SJCRH30 (cell line): ENCODE results near the gene LUC7L3. TPM values are rescaled to one million over a fixed set of nuclear protein-coding genes. Genes with fewer than 3 reads are reported as not detected.
"Not testable (repeated sequence)": the region's sequence is repeated elsewhere in the genome, so short reads cannot be mapped to it uniquely, and the experiment has no call there.

Experiments
- DNase-seq, 2 experiments: peaks; one replicate each; pipeline ENCODE4 v3.0.0-alpha.2; 2015 to 2020
- H3K27ac ChIP-seq: fragments of 250-450 bp; sonication (Bioruptor Pico); 2 replicates; pipeline ENCODE4 v1.5.1; 2020; ENCODE audit warnings: mild to moderate bottlenecking, moderate library complexity
- H3K27me3 ChIP-seq: fragments of 250-450 bp; sonication (Bioruptor Pico); 2 replicates; pipeline ENCODE4 v1.5.1; 2020; ENCODE audit warnings: mild to moderate bottlenecking, moderate library complexity
- H3K36me3 ChIP-seq: fragments of 250-450 bp; sonication (Bioruptor Pico); 2 replicates; pipeline ENCODE4 v1.5.1; 2020; ENCODE audit warnings: mild to moderate bottlenecking, moderate library complexity
- H3K4me1 ChIP-seq: fragments of 250-450 bp; sonication (Bioruptor Pico); 2 replicates; pipeline ENCODE4 v1.5.1; 2020; ENCODE audit warnings: mild to moderate bottlenecking, moderate library complexity
- H3K4me3 ChIP-seq: fragments of 250-450 bp; sonication (Bioruptor Pico); 2 replicates; pipeline ENCODE4 v1.5.1; 2020; ENCODE audit warnings: mild to moderate bottlenecking, moderate library complexity
- H3K9me3 ChIP-seq: fragments of 250-450 bp; sonication (Bioruptor Pico); replicated peaks from 2 replicates; pipeline ENCODE4 v1.5.1; 2020; ENCODE audit warnings: mild to moderate bottlenecking, moderate library complexity
- total RNA-seq: library from RNA; depleted of rRNA; stranded (reverse); fragments of >200 nt; shearing (Covaris generic); gene quantifications from 2 replicates; pipeline ENCODE4 v1.2.3, GENCODE V29; 2014; rRNA removed

Gene LUC7L3
- total RNA-seq, 1 experiment from 2014 or later, result 84.7 TPM

- no peak for DNase-seq
- Histone ChIP-seq H3K27me3 (no peaks in the 10 kb centered on the region), H3K36me3 (no peaks in the 10 kb centered on the region), H3K27ac (no peak overlapping the region), H3K4me1 (no peaks in the 10 kb centered on the region), H3K4me3 (no peak overlapping the region), H3K9me3 (no peaks in the 10 kb centered on the region)
Measured at GRCh38 chr17:50793007-50793406, 73.6 kb downstream of the LUC7L3 start.

GRCh38 chr17:50794361-50794760 is 75.0 kb downstream of the LUC7L3 start:
- no peak for DNase-seq
- H3K9me3 ChIP-seq, result no peaks in the 10 kb centered on the region
- H3K4me3 ChIP-seq, result no peak overlapping the region
- no peaks in the 10 kb centered on the region for H3K4me1 ChIP-seq
- H3K27me3 ChIP-seq, result no peaks in the 10 kb centered on the region
- no peak overlapping the region for H3K27ac ChIP-seq
- H3K36me3 ChIP-seq, result no peaks in the 10 kb centered on the region

- Histone ChIP-seq H3K4me1 (no peaks in the 10 kb centered on the region), H3K27ac (no peak overlapping the region), H3K36me3 (no peaks in the 10 kb centered on the region), H3K9me3 (no peaks in the 10 kb centered on the region), H3K4me3 (no peak overlapping the region), H3K27me3 (no peaks in the 10 kb centered on the region)
- DNase-seq, result peak in 1 of 2 experiments; percentile 16
Measured at GRCh38 chr17:50797135-50797810, 77.9 kb downstream of the LUC7L3 start.

GRCh38 chr17:50798424-50799288 is 79.3 kb downstream of the LUC7L3 start:
- Histone ChIP-seq H3K27ac (no peak overlapping the region), H3K4me1 (no peaks in the 10 kb centered on the region), H3K9me3 (no peaks in the 10 kb centered on the region), H3K36me3 (no peaks in the 10 kb centered on the region), H3K4me3 (no peak overlapping the region), H3K27me3 (no peaks in the 10 kb centered on the region)
- no peak for DNase-seq

GRCh38 chr17:50799582-50799981 is 80.2 kb downstream of the LUC7L3 start:
- H3K27ac ChIP-seq, result no peak overlapping the region

GRCh38 chr17:50800196-50800700 is 80.8 kb downstream of the LUC7L3 start:
- DNase-seq, result no peak
- no peak overlapping the region for H3K4me3 ChIP-seq
- H3K9me3 ChIP-seq, result no peaks in the 10 kb centered on the region
- no peaks in the 10 kb centered on the region for H3K27me3 ChIP-seq
- no peak overlapping the region for H3K27ac ChIP-seq
- no peaks in the 10 kb centered on the region for H3K4me1 ChIP-seq
- no peaks in the 10 kb centered on the region for H3K36me3 ChIP-seq

More at GRCh38 chr17:50799582-50799981, 80.2 kb downstream of the LUC7L3 start:
- H3K4me3 ChIP-seq, result no peak overlapping the region
- H3K27me3 ChIP-seq, result no peaks in the 10 kb centered on the region
- H3K9me3 ChIP-seq, result no peaks in the 10 kb centered on the region
- H3K36me3 ChIP-seq, result no peaks in the 10 kb centered on the region
- DNase-seq, result no peak
- H3K4me1 ChIP-seq, result no peaks in the 10 kb centered on the region

- no peaks in the 10 kb centered on the region for H3K9me3 ChIP-seq
- no peak for DNase-seq
- no peaks in the 10 kb centered on the region for H3K4me1 ChIP-seq
- H3K4me3 ChIP-seq, result no peak overlapping the region
- no peaks in the 10 kb centered on the region for H3K36me3 ChIP-seq
- no peaks in the 10 kb centered on the region for H3K27me3 ChIP-seq
- H3K27ac ChIP-seq, result no peak overlapping the region
Measured at GRCh38 chr17:50802609-50803571, 83.5 kb downstream of the LUC7L3 start.

GRCh38 chr17:50803676-50804075 is 84.3 kb downstream of the LUC7L3 start:
- H3K9me3 ChIP-seq, result no peaks in the 10 kb centered on the region
- no peaks in the 10 kb centered on the region for H3K36me3 ChIP-seq
- H3K27ac ChIP-seq, result no peak overlapping the region
- H3K4me3 ChIP-seq, result no peak overlapping the region
- no peak for DNase-seq
- H3K4me1 ChIP-seq, result no peaks in the 10 kb centered on the region
- no peaks in the 10 kb centered on the region for H3K27me3 ChIP-seq

GRCh38 chr17:50804749-50805475 is 85.5 kb downstream of the LUC7L3 start:
- H3K4me1 ChIP-seq, H3K36me3 ChIP-seq, H3K9me3 ChIP-seq, H3K4me3 ChIP-seq, H3K27ac ChIP-seq, DNase-seq, H3K27me3 ChIP-seq: not testable (repeated sequence)

- no peak overlapping the region for H3K4me3 ChIP-seq
- no peaks in the 10 kb centered on the region for H3K27me3 ChIP-seq
- H3K4me1 ChIP-seq, result no peaks in the 10 kb centered on the region
- H3K36me3 ChIP-seq, result no peaks in the 10 kb centered on the region
- H3K27ac ChIP-seq, result no peak overlapping the region
- H3K9me3 ChIP-seq, result no peaks in the 10 kb centered on the region
- no peak for DNase-seq
Measured at GRCh38 chr17:50805486-50805885, 86.1 kb downstream of the LUC7L3 start.

Other genes starting within 250 kb of the LUC7L3 start
- 14.8 and 17.3 TPM in 2 replicates for gene RSAD1, start 240.7 kb upstream of the LUC7L3 start, total RNA-seq
- gene MYCBPAP, start 211.2 kb upstream of the LUC7L3 start, total RNA-seq, result not detected in 2 replicates
- not detected in 2 replicates for gene EPN3, start 186.9 kb upstream of the LUC7L3 start, total RNA-seq
- gene SPATA20, start 172.4 kb upstream of the LUC7L3 start, total RNA-seq, result 12.0 and 13.1 TPM in 2 replicates
- gene CACNA1G, start 158.9 kb upstream of the LUC7L3 start, total RNA-seq, result 3.5 and 4.2 TPM in 2 replicates
- gene ABCC3, start 84.7 kb upstream of the LUC7L3 start, total RNA-seq, result 0.10 and 0.16 TPM in 2 replicates
- 42.3 and 48.1 TPM in 2 replicates for gene ANKRD40, start 11.7 kb upstream of the LUC7L3 start, total RNA-seq
- gene ANKRD40CL, start 47.9 kb downstream of the LUC7L3 start, total RNA-seq, result not detected in 2 replicates
- gene WFIKKN2, start 116.0 kb downstream of the LUC7L3 start, total RNA-seq, result 0.13 TPM in 1 of 2 replicates, not detected in the other
- 10.8 and 12.4 TPM in 2 replicates for gene TOB1, start 146.8 kb downstream of the LUC7L3 start, total RNA-seq